K562 (cell line): ENCODE data around the gene VPS45. TPM values are rescaled to one million over a fixed set of nuclear protein-coding genes. Genes with fewer than 3 reads are reported as not detected.

ENCODE experiments used
- ETS2 ChIP-seq: IDR thresholded peaks from 2 replicates; pipeline ENCODE4 v1.6.1; 2016; ENCODE audit warnings: borderline replicate concordance, missing genetic modification characterization, mild to moderate bottlenecking, moderate library complexity, missing compliant biosample characterization; ENCODE audit not compliant: poor library complexity, severe bottlenecking
- GABPA ChIP-seq: fragments of 200-800 bp; sonication (Bioruptor generic); conservative IDR thresholded peaks from 2 replicates; pipeline ENCODE4 v1.6.1; 2016; ENCODE audit warnings: low read depth, missing genetic modification characterization, missing compliant biosample characterization
- HNRNPLL ChIP-seq: fragments of 200-400 bp; formaldehyde crosslinking; IDR thresholded peaks from 2 replicates; pipeline ENCODE4 v1.6.1; 2017; ENCODE audit warnings: low read length, low read depth, mild to moderate bottlenecking; ENCODE audit not compliant: poor library complexity, severe bottlenecking
- MAFG ChIP-seq: fragments of 450-650 bp; conservative IDR thresholded peaks from 2 replicates; pipeline ENCODE4 v1.6.1; 2016; ENCODE audit warnings: missing genetic modification characterization, missing compliant biosample characterization
- NR2C2 ChIP-seq, 2 experiments: fragments of 200-800 bp in 1 of 2; sonication (Bioruptor generic) in 1 of 2; sonication (generic) in 1 of 2; formaldehyde crosslinking in 1 of 2; IDR thresholded peaks; 2 replicates each; pipeline versions ENCODE4 v1.6.1 to v1.8.0; 2016 to 2022; ENCODE audit warnings: mild to moderate bottlenecking in 1 of 2, missing compliant biosample characterization in 1 of 2, missing genetic modification characterization in 1 of 2, missing genetic modification reagents in 1 of 2
- PRMT5 ChIP-seq: sonication (generic); formaldehyde crosslinking; IDR thresholded peaks from 2 replicates; pipeline ENCODE4 v1.5.0; 2020; ENCODE audit warnings: missing genetic modification reagents
- PRPF4 ChIP-seq: fragments of 200-400 bp; formaldehyde crosslinking; IDR thresholded peaks from one replicate; pipeline ENCODE4 v1.6.1; 2017; ENCODE audit warnings: low read length, low read depth, mild to moderate bottlenecking; ENCODE audit not compliant: insufficient read depth, poor library complexity, severe bottlenecking
- PYGO2 ChIP-seq: fragments of 450-650 bp; IDR thresholded peaks from 2 replicates; pipeline ENCODE4 v1.6.1; 2016; ENCODE audit warnings: mild to moderate bottlenecking, missing genetic modification characterization, moderate library complexity, missing compliant biosample characterization
- RBM34 ChIP-seq: fragments of 200-400 bp; formaldehyde crosslinking; IDR thresholded peaks from 2 replicates; pipeline ENCODE4 v1.6.1; 2018; ENCODE audit warnings: low read length, borderline replicate concordance; ENCODE audit not compliant: insufficient read depth
- RCOR1 ChIP-seq, 2 experiments: IDR thresholded peaks; 2 replicates each; pipeline ENCODE4 v1.6.1; 2012; ENCODE audit warnings: low read depth in 2 of 2, low read length in 2 of 2, borderline replicate concordance in 1 of 2, improper control_type of control experiment in 1 of 2
- SMARCA4 ChIP-seq: fragments of 450-650 bp; IDR thresholded peaks from 2 replicates; pipeline ENCODE4 v1.6.1; 2016
- SMARCA5 ChIP-seq: fragments of 450-650 bp; IDR thresholded peaks from 2 replicates; pipeline ENCODE4 v1.6.1; 2016
- TAL1 ChIP-seq: fragments of 450-650 bp; IDR thresholded peaks from 2 replicates; pipeline ENCODE4 v1.6.1; 2016; ENCODE audit warnings: mild to moderate bottlenecking
- YBX1 ChIP-seq: fragments of 450-650 bp; IDR thresholded peaks from 2 replicates; pipeline ENCODE4 v1.7.1; 2016; ENCODE audit warnings: mild to moderate bottlenecking
- ZNF165 ChIP-seq: fragments of 250-450 bp; sonication (Bioruptor Pico); IDR thresholded peaks from 2 replicates; pipeline ENCODE4 v1.4.0; 2020; ENCODE audit warnings: borderline replicate concordance
- ZNF224 ChIP-seq: sonication (generic); formaldehyde crosslinking; IDR thresholded peaks from 2 replicates; pipeline ENCODE4 v1.8.0; 2022; ENCODE audit warnings: mild to moderate bottlenecking, missing genetic modification reagents
- ZNF561 ChIP-seq: fragments of 450-650 bp; formaldehyde crosslinking; conservative IDR thresholded peaks from 2 replicates; pipeline ENCODE4 v1.4.0; 2020; ENCODE audit warnings: mild to moderate bottlenecking, moderate library complexity
- ZNF766 ChIP-seq: fragments of 200-800 bp; sonication (Bioruptor generic); conservative IDR thresholded peaks from 2 replicates; pipeline ENCODE4 v1.6.1; 2016; ENCODE audit warnings: missing genetic modification characterization, missing compliant biosample characterization
- ZNF778 ChIP-seq: fragments of 450-650 bp; formaldehyde crosslinking; IDR thresholded peaks from 2 replicates; pipeline ENCODE4 v1.4.0; 2020; ENCODE audit warnings: mild to moderate bottlenecking, moderate library complexity
- polyA plus RNA-seq, 8 experiments: library from polyadenylated mRNA; depleted of rRNA in 4 of 8; stranded (reverse) in 5 of 8; unstranded in 3 of 8; fragments of >200 nt; fragmentation: Nextera tagmentation in 2 of 8; fragmentation: Illumina TruSeq in 1 of 8; extraction: Ambion mirVana in 2 of 8; extraction: Trizol in 1 of 8; gene quantifications; 2 replicates each; pipeline versions ENCODE4 v1.2.1 to v1.2.3, GENCODE V29; 2011 to 2014; ENCODE audit warnings: inconsistent platforms in 1 of 8, missing spikeins in 1 of 8
- total RNA-seq, 7 experiments: library from RNA; depleted of rRNA in 6 of 7; stranded (reverse); fragments of >200 nt in 6 of 7; fragmentation: Illumina TruSeq in 2 of 7; extraction: Trizol in 2 of 7; gene quantifications; 2 replicates each; pipeline versions ENCODE4 v1.2.1 to v1.2.3, GENCODE V29; 2011 to 2021; ENCODE audit warnings: low replicate concordance in 1 of 7
- TF ChIP-seq, protein P1 (sequence below): fragments of 450-650 bp; formaldehyde crosslinking; IDR thresholded peaks from 2 replicates; pipeline ENCODE4 v1.4.0; 2020; ENCODE audit warnings: mild to moderate bottlenecking
- TF ChIP-seq, protein P2 (sequence below): sonication (generic); formaldehyde crosslinking; IDR thresholded peaks from 2 replicates; pipeline ENCODE4 v1.8.0; 2022; ENCODE audit warnings: missing genetic modification reagents, mild to moderate bottlenecking, moderate library complexity, borderline replicate concordance
- TF ChIP-seq, protein P3 (sequence below): IDR thresholded peaks from 2 replicates; pipeline ENCODE4 v1.6.1; 2011; ENCODE audit warnings: borderline replicate concordance, low read depth, mild to moderate bottlenecking, moderate library complexity, low read length; ENCODE audit not compliant: insufficient read depth, poor library complexity, severe bottlenecking
- TF ChIP-seq, protein P4 (sequence below): fragments of 250-450 bp; sonication (Bioruptor Pico); IDR thresholded peaks from 2 replicates; pipeline ENCODE4 v1.4.0; 2020

VPS45 gene
- total and polyA plus RNA-seq, 9 of the 15 experiments (the other 6 are each of a cell fraction or from before 2014, with no cell fraction given): 17.9 to 48.2 (median 34.4) TPM

DNA sequence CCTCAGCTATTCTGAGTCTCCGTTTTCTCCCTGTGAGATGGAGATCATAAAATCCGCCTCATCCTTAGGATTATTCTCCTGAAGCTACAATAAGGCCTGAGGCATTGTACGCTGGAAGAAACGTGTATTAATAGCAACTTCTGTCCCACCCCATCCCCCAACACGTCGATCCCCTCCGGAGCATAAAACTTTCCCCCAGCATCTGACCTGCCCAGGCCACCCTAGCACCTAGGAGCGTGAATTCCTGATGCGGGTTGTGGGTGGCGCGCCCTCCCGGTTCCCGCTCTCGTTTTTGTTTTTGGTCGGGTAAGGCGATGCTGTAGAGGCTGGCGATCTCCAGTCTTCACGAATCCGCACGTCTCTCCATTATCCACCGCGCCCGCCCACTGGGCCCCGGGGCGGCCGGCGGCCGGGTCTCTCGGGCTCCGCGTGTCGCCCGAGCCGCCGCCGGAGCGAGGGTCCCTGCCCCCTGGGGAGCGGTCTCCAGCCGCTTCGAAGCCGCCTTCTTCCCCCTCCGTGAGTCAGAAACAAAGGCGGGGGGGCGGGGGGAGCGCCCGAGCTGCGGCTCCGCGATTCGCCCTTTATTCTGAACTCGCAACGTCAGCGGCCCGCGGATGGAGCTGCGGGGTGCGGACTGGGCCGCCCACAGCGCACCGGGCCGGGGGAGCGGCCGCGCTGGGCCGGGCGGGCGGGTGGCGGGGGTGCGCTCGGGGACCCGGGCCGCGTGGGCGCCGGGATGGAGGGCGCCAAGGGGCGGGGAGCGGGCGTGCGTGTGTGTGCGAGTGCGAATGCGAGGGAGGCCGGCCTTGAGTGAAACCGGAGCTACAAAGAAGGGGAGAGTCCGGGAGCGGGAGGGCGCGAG lies 81.9 kb downstream of the VPS45 start, which contains the start of gene PLEKHO1 (continued):
- no peak for TF ChIP-seq TAL1
- no peak for TF ChIP-seq ZNF766
- TF ChIP-seq, protein P1, sequence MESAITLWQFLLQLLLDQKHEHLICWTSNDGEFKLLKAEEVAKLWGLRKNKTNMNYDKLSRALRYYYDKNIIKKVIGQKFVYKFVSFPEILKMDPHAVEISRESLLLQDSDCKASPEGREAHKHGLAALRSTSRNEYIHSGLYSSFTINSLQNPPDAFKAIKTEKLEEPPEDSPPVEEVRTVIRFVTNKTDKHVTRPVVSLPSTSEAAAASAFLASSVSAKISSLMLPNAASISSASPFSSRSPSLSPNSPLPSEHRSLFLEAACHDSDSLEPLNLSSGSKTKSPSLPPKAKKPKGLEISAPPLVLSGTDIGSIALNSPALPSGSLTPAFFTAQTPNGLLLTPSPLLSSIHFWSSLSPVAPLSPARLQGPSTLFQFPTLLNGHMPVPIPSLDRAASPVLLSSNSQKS (CRISPR knock-in tag): no peak
- TF ChIP-seq RBM34: no peak
- TF ChIP-seq ZNF778: no peak
- no peak for TF ChIP-seq SMARCA4
- no peak for TF ChIP-seq MAFG
- no peak for TF ChIP-seq SMARCA5
- TF ChIP-seq PYGO2 (tag): no peak
- TF ChIP-seq NR2C2 (CRISPR knock-in tag; IDR thresholded peaks at IDR 0.05): no peak
- no peak for TF ChIP-seq NR2C2 (tag; IDR thresholded peaks at IDR 0.05)
- no peak for TF ChIP-seq ETS2 (tag)
- TF ChIP-seq, protein P2, sequence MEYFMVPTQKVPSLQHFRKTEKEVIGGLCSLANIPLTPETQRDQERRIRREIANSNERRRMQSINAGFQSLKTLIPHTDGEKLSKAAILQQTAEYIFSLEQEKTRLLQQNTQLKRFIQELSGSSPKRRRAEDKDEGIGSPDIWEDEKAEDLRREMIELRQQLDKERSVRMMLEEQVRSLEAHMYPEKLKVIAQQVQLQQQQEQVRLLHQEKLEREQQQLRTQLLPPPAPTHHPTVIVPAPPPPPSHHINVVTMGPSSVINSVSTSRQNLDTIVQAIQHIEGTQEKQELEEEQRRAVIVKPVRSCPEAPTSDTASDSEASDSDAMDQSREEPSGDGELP: no peak
- TF ChIP-seq PRMT5: no peak
- TF ChIP-seq ZNF224 (CRISPR knock-in tag): no peak
- peak; percentile 79 for TF ChIP-seq HNRNPLL
- TF ChIP-seq, protein P3, sequence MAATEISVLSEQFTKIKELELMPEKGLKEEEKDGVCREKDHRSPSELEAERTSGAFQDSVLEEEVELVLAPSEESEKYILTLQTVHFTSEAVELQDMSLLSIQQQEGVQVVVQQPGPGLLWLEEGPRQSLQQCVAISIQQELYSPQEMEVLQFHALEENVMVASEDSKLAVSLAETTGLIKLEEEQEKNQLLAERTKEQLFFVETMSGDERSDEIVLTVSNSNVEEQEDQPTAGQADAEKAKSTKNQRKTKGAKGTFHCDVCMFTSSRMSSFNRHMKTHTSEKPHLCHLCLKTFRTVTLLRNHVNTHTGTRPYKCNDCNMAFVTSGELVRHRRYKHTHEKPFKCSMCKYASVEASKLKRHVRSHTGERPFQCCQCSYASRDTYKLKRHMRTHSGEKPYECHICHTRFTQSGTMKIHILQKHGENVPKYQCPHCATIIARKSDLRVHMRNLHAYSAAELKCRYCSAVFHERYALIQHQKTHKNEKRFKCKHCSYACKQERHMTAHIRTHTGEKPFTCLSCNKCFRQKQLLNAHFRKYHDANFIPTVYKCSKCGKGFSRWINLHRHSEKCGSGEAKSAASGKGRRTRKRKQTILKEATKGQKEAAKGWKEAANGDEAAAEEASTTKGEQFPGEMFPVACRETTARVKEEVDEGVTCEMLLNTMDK: no peak
- TF ChIP-seq ZNF165: no peak
- TF ChIP-seq PRPF4: no peak
- TF ChIP-seq, protein P4, sequence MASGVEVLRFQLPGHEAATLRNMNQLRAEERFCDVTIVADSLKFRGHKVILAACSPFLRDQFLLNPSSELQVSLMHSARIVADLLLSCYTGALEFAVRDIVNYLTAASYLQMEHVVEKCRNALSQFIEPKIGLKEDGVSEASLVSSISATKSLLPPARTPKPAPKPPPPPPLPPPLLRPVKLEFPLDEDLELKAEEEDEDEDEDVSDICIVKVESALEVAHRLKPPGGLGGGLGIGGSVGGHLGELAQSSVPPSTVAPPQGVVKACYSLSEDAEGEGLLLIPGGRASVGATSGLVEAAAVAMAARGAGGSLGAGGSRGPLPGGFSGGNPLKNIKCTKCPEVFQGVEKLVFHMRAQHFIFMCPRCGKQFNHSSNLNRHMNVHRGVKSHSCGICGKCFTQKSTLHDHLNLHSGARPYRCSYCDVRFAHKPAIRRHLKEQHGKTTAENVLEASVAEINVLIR: no peak
- TF ChIP-seq GABPA (tag): no peak
- TF ChIP-seq YBX1: no peak
- peak in 1 of 2 experiments; percentile 58; a peak in 1 of 4 replicates for TF ChIP-seq RCOR1 (IDR thresholded peaks at IDR 0.05; ENCODE audit: borderline replicate concordance in 1 of 2, low read depth in 2 of 2, low read length in 2 of 2)
- TF ChIP-seq ZNF561: no peak
